ENCODE measurements around the gene PRKD2. TPM values are rescaled to one million over a fixed set of nuclear protein-coding genes. Genes with fewer than 3 reads are reported as not detected.

PRKD2 gene
- total RNA-seq, 1 donor from 2014 or later, result 101 TPM

DNA sequence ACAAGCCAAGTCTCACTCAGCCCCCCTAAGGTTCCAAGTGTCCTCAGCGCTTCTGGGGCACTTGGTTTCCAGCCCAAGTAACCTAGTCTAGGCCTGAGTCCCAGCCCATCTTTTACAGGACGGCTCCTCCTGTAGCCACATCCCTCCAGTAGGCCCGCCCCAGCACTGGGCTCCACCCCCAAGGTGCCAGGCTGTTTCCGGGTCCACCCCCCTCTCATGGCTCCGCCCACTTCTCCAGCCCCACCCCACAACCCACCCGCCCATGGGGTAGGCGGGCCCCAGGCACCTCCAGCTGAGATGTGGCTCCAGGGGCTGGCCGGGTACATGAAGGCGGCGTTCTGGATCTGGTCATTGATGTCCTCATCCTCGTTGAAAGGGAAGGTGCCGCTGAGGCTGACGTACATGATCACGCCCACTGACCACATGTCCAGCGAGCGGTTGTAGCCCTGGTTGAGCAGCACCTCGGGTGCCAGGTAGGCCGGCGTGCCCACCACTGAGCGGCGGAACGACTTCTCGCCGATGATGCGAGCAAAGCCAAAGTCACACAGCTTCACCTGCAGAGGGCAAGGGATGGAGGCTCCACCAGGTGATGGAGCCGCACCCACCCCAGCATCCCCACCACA, 38.7 kb downstream of the PRKD2 start:
- Histone ChIP-seq H3K9me3 (no peaks in the 10 kb centered on the region), H3K27me3 (no peaks in the 10 kb centered on the region), H3K4me1 (no peaks in the 10 kb centered on the region), H3K36me3 (peaks cover 64 to 90% of the 10 kb centered on the region in 2 donors), H3K4me3 (no peak overlapping the region), H3K27ac (no peak overlapping the region)
- TF ChIP-seq, protein P1, sequence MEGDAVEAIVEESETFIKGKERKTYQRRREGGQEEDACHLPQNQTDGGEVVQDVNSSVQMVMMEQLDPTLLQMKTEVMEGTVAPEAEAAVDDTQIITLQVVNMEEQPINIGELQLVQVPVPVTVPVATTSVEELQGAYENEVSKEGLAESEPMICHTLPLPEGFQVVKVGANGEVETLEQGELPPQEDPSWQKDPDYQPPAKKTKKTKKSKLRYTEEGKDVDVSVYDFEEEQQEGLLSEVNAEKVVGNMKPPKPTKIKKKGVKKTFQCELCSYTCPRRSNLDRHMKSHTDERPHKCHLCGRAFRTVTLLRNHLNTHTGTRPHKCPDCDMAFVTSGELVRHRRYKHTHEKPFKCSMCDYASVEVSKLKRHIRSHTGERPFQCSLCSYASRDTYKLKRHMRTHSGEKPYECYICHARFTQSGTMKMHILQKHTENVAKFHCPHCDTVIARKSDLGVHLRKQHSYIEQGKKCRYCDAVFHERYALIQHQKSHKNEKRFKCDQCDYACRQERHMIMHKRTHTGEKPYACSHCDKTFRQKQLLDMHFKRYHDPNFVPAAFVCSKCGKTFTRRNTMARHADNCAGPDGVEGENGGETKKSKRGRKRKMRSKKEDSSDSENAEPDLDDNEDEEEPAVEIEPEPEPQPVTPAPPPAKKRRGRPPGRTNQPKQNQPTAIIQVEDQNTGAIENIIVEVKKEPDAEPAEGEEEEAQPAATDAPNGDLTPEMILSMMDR (IDR thresholded peaks at IDR 0.05), result no peak
- intact Hi-C loops (cut with DNase I), result no loop called here
- no peak for DNase-seq (ENCODE audit: low spot score in 2 of 2)

DNA sequence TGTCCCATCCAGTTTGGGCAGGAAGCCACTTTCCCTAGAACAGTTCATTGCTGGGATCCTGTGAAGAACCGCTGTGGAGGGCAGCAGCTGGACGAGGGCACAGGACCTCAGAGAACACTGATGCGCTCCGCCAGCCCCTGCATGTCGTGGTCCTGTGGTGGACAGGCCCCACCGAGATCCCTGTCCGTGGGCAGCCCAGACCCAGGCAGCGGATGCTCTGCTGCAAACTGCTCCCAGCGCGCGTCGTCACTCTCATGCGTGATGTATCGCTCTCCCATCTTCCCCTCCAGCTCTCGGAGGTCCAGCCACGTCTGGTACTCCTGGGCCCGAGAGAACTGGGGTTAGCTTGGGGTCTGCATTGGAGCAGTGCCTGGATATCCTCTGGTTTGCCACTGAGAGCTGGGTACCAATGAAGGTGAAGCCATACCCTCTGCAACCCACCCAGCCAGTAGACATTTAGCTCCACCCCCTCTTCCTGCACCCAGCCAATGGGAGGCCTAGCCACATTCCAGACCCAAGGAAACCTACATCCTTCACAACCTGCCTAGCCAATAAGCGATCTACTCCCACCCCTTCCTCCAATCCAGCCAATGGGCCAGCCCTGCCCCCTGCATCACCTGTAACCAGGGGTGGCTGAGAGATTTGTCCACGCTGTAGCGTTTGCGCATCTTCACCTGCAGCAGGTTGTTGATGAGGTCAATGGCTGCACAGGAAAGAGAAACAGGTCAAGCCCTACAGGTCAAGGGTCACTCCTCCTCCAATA, 42.3 kb downstream of the PRKD2 start:
- Histone ChIP-seq H3K27ac (no peak overlapping the region), H3K4me1 (no peaks in the 10 kb centered on the region), H3K27me3 (no peaks in the 10 kb centered on the region), H3K36me3 (peaks cover 40 to 56% of the 10 kb centered on the region in 2 donors), H3K4me3 (no peak overlapping the region), H3K9me3 (no peaks in the 10 kb centered on the region)
- TF ChIP-seq, protein P1 (IDR thresholded peaks at IDR 0.05), result no peak
- intact Hi-C loops (cut with DNase I), result no loop called here
- DNase-seq (ENCODE audit: low spot score in 2 of 2), result no peak

DNA sequence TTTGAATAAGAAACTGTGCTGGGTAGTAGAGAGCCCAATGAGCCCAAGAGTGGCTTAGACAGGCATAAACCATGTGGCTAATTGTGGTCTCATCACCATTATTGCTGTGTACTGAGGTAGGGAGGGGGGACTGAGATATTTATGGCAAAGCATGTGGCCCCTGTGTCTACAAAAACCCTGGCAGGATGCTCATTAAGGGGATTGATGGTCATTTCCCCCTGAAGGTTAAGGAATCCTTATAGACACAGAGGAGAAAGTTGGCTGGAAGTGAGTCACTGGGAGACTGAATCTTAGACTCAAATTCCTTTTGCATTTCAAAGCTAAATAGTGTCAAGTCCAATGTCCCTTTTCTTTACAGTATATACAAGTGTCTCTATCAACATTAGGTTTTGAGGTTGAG, 46.1 kb downstream of the PRKD2 start:
- TF ChIP-seq, protein P1 (IDR thresholded peaks at IDR 0.05), result no peak
- no peaks in the 10 kb centered on the region for H3K9me3 ChIP-seq
- H3K27me3 ChIP-seq, result no peaks in the 10 kb centered on the region
- no peak for DNase-seq (ENCODE audit: low spot score in 2 of 2)
- no peak overlapping the region for H3K27ac ChIP-seq
- peaks cover 14 to 23% of the 10 kb centered on the region in 2 donors for H3K36me3 ChIP-seq
- no peak overlapping the region for H3K4me3 ChIP-seq
- no peaks in the 10 kb centered on the region for H3K4me1 ChIP-seq
- intact Hi-C loops (cut with DNase I), result no loop called here

DNA sequence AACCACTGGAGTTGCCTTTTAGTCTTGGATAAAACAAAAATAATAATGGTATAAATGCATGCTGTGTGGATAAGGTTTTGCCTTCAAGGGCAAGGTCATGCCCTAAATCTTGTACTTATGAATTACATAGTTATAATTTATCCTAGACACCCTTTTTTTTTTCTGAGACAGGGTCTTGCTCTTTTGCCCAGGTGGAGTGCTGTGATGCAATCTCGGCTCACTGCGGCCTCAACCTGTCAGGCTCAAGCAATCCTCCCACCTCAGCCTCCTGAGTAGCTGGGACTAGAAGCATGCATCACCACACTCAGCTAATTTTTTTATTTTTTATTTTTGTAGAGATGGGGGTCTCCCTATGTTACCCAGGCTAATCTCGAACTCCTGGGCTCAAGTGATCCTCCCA, 48.3 kb downstream of the PRKD2 start:
- H3K4me1 ChIP-seq, result no peaks in the 10 kb centered on the region
- intact Hi-C loops (cut with DNase I), result no loop called here
- H3K27me3 ChIP-seq, result no peaks in the 10 kb centered on the region
- no peak for DNase-seq (ENCODE audit: low spot score in 2 of 2)
- peaks cover 5 to 9% of the 10 kb centered on the region in 2 donors for H3K36me3 ChIP-seq
- no peaks in the 10 kb centered on the region for H3K9me3 ChIP-seq
- no peak overlapping the region for H3K27ac ChIP-seq
- H3K4me3 ChIP-seq, result no peak overlapping the region
- TF ChIP-seq, protein P1 (IDR thresholded peaks at IDR 0.05), result no peak

DNA sequence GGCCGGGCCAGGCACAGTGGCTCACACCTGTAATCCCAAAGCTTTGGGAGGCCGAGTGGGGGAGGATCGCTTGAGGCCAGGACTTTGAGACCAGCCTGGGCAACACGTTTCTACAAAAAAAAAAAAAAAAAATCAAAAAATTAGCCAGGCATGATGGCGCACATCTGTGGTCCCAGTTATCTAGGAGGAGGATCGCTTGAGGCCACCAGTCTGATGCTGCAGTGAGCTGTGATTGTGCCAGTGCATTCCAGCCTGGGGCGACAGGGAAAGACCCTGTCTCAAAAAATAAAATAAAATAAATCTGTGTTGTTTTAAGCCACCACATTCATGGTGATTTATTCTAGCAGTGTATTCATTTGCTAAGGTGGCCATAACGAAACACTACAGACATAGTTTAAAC, 51.8 kb downstream of the PRKD2 start:
- H3K4me3 ChIP-seq, result no peak overlapping the region
- intact Hi-C loops (cut with DNase I), result no loop called here
- H3K36me3 ChIP-seq, result no peaks in the 10 kb centered on the region
- H3K27me3 ChIP-seq, result no peaks in the 10 kb centered on the region
- DNase-seq (ENCODE audit: low spot score in 2 of 2), result no peak
- TF ChIP-seq, protein P1 (IDR thresholded peaks at IDR 0.05), result no peak
- no peak overlapping the region for H3K27ac ChIP-seq
- peaks cover 4% of the 10 kb centered on the region in 2 donors for H3K4me1 ChIP-seq
- no peaks in the 10 kb centered on the region for H3K9me3 ChIP-seq

Data from ascending aorta (tissue), 2 donors.